ENCODE data around the gene EGFLAM. TPM values are rescaled to one million over a fixed set of nuclear protein-coding genes. Genes with fewer than 3 reads are reported as not detected.

EGFLAM gene
- total RNA-seq, 2 donors from 2014 or later = 6.4 to 10.2 TPM

DNA sequence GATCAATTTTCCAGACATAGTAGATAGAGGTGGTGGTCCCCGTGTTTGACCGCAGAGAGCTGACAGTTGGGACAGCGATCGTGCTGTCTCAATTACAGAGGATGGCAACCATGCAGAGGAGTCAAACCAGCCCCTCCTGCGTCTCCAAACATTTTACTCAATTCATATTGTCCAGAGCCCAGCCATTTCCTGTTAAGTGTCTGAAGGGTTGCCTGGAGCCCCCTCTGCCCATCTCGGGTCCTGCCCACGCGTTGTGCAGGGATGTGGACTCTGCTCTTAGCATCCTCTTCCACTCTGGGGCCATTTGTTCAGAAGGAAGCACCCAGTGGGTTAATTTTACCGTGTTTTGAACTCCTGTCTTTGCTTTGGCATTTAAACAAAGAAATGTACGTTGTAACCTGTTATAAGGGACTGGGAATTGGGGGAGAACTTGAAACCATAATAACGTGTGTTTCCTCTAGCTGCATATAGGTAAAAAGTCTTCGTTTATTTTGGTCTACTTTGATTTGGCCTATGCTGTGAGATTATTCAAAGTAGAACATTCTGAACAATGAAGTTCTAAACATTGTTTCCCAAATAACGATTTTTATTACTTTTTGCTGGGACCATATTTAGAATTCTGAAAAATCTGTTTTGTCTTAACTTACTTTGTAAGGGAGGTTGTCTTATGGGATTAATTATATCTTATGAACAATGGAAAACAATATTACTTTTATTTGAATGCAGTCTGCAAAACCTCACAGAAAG is 876 bp downstream of the EGFLAM start:
- no peak for DNase-seq (ENCODE audit: low spot score)

GRCh38 chr5:38259809-38260160 is 1.4 kb downstream of the EGFLAM start:
- intact Hi-C loops (cut with DNase I) = no loop called here
- no peak for DNase-seq (ENCODE audit: low spot score)

More for the DNA sequence above, 876 bp downstream of the EGFLAM start:
- intact Hi-C loops (cut with DNase I) = no loop called here

DNA sequence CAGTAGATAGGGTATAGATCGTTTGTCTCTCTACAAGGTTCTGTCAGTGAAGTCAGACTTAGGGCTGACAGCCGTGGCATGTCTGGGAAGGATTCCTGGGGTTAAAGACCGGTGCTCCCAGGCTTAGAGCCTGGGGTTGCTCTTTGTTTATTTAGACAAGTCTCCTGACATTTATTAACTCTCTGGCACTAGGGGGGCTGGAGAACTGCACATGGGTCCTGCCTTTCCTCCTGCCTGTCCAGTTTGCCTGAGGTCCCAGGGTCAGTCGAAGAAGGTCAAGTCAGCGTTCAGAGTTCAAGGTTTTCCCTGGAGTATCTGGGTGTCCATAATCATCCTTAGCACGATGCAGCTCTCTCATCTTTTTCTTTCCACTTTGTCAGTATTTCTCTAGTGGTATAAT is 5.6 kb downstream of the EGFLAM start:
- DNase-seq (ENCODE audit: low spot score) = no peak
- intact Hi-C loops (cut with DNase I) = no loop called here

DNA sequence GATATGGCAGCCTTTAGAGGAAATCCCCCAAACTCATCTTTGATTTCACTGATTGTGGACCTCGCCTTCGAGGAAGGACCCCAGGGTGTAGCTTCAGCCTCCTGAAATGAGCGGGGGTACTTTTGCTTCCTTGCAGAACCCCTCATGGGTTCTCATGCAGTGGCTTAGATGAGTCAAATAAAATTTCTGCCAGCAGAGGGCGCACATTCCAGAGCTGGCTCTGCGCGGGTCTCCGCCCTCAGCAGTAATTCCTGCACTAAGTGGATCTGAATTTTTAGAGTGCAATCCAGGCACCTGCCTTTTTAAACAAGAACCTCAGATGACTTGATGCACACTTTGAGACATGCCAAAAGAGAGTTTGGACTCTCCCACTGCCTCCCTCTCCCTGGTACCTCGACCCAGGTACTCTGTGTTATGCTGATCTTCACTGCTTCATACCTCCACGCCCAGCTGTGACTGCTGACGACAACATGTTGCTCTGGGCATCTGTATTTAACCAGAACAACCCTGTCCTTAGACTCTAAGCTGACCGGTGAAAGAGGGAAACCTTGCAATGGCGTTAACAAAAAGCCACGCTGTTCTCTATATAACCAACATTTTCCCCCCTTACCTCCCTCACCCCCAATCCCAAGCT is 7.3 kb downstream of the EGFLAM start:
- DNase-seq (ENCODE audit: low spot score) = no peak
- intact Hi-C loops (cut with DNase I) = no loop called here

DNA sequence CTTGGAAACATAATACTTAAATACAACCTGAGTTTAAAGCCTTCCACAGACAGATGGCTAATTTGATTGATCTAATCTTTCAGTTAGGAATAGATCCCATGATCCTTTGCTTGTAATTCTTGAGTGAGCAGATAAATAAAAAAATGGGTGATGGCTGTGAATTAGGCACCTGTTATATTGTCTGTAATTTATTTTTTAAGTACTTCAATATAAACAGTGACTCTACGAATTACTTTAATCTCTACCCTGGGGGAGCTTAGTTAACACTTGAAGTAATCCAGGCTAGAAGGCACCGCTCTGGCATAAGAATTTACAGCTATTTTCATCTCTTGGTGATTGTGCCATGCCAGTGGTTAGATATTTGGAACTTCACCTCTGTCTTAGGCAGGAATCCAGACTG is 9.0 kb downstream of the EGFLAM start:
- no peak for DNase-seq (ENCODE audit: low spot score)
- intact Hi-C loops (cut with DNase I) = no loop called here

DNA sequence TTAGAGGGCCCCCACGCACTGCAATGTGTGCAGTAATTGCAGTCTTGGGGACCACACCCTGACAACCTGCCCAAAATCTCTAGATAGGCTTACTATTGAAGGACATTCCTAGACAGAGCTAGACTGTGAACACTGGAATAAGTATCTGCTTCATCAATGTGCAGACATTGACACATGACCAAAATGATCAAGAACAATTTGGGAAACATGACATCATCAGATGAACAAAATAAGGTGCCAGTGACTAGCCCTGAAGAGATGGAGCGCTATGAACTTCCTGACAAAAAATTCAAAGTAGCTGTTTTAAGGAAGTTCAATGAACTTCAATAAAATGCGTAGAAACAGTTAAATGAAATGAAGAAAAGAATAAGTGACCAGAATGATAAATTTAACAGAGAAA is 15.3 kb downstream of the EGFLAM start:
- no peak for DNase-seq (ENCODE audit: low spot score)
- intact Hi-C loops (cut with DNase I) = no loop called here

DNA sequence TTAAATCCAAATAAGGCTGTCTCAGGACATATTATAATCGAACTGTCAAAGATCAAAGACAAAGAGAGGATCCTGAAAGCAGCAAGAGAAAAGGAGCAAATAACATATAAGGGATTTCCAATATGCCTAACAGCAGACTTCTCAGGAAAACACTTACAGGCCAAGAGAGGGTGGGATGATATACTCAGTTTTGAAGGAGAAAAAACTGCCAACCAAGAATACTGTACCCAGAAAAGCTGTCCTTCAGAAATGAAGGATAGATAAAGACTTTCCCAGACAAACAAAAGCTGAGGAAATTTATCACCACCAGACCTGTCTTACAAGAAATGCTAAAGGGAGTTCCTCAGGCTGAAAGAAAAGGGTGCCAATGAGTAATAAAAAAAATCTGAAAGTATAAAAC is 16.0 kb downstream of the EGFLAM start:
- intact Hi-C loops (cut with DNase I) = no loop called here
- DNase-seq (ENCODE audit: low spot score) = no peak

GRCh38 chr5:38284384-38284783 is 26.0 kb downstream of the EGFLAM start:
- intact Hi-C loops (cut with DNase I) = no loop called here
- no peak for DNase-seq (ENCODE audit: low spot score)

- intact Hi-C loops (cut with DNase I) = no loop called here
- no peak for DNase-seq (ENCODE audit: low spot score)
These were observed 26.9 kb downstream of the EGFLAM start for GRCh38 chr5:38285226-38285625.

GRCh38 chr5:38286002-38286401 is 27.6 kb downstream of the EGFLAM start:
- intact Hi-C loops (cut with DNase I) = no loop called here
- DNase-seq (ENCODE audit: low spot score) = no peak

- DNase-seq (ENCODE audit: low spot score) = no peak
- intact Hi-C loops (cut with DNase I) = no loop called here
These were observed 28.8 kb downstream of the EGFLAM start for GRCh38 chr5:38287124-38287523.

DNA sequence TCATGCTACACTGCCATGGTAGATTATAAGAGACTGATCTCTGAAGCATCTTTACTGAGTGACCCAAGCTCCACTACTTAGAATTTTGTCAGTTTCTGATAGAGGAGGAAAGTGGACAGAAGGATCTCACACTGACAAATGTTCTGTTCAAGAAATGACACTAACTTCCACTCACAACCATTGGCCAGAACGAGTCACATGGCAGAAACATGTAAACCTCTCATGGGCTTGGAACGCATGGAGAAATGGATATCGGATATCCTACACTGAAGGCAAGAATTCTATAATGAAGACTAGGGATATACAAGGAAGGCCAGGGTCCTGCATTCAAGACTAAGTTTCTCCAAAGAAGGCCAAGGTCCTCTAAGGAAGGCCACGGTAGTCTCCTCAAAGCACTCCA is 31.1 kb downstream of the EGFLAM start:
- no peak for DNase-seq (ENCODE audit: low spot score)

GRCh38 chr5:38290028-38290653 is 31.8 kb downstream of the EGFLAM start:
- intact Hi-C loops (cut with DNase I) = no loop called here
- no peak for DNase-seq (ENCODE audit: low spot score)

More for the DNA sequence above, 31.1 kb downstream of the EGFLAM start:
- intact Hi-C loops (cut with DNase I) = no loop called here

- DNase-seq (ENCODE audit: low spot score) = no peak
- intact Hi-C loops (cut with DNase I) = no loop called here
These were observed 33.0 kb downstream of the EGFLAM start for GRCh38 chr5:38291355-38291754.

DNA sequence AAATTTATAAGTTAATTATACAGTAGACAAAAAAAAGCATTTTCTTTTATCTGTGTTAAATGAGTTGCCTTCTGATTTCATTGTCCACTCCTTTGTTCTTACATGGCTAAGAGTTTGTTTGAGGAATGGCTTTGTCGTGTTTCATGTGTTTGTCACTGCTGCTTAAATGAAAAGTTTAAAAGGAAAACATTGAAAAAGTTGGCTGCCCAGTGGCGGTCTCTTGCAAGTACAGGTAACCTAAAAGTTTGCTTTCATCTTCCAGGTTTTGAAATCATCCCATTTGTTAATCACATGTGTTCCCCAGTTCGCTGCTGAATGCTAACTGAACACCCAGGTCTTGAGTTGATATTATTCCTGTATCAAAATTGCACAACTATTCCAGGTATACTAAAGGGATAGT is 33.9 kb downstream of the EGFLAM start:
- no peak for DNase-seq (ENCODE audit: low spot score)
- intact Hi-C loops (cut with DNase I) = no loop called here

DNA sequence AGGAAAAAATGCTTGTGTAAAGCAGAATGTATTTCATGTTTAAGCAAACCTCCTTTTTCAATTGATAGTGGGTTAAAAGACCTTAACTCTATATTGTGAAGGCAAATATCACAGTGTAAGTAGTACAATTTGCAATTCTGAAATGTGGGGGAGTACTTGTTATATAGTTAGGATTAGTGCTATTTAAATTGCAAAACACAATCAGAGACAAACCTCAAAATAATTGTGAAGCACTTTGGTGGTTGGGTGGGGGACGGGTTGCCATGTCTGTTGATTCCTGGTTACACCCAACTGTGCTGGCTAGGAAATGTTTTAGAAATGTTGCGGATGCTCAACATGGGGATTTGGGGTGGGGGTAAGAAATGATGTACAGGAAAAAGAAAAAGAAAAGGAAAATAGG is 37.4 kb downstream of the EGFLAM start:
- intact Hi-C loops (cut with DNase I) = no loop called here
- no peak for DNase-seq (ENCODE audit: low spot score)

- intact Hi-C loops (cut with DNase I) = no loop called here
- no peak for DNase-seq (ENCODE audit: low spot score)
These were observed 39.7 kb downstream of the EGFLAM start for GRCh38 chr5:38297830-38298608.

DNA sequence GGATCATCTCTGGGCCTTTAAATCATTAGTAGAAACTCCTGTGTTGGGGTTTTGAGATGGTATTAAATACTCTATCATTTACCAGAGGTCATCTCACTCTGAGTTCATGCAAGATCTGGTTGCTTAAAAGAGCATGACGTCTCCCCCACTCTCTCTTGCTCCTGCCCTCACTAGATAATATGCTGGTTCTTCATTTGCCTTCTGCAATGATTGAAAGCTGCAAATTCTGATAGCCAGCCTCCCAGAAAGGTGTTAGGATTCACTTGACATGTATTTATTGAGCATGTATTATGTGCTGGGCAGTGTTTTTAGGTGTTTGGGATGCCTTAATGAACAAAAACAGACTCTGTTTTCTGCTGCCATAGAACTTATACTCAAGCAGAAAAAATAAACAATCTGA is 41.2 kb downstream of the EGFLAM start:
- DNase-seq (ENCODE audit: low spot score) = no peak
- intact Hi-C loops (cut with DNase I) = no loop called here

GRCh38 chr5:38305148-38305547 is 46.8 kb downstream of the EGFLAM start:
- DNase-seq (ENCODE audit: low spot score) = no peak
- intact Hi-C loops (cut with DNase I) = no loop called here

- intact Hi-C loops (cut with DNase I) = no loop called here
- no peak for DNase-seq (ENCODE audit: low spot score)
These were observed 49.5 kb downstream of the EGFLAM start for GRCh38 chr5:38307845-38308244.

All from posterior vena cava (tissue), 2 donors.